Measurements from ENCODE around the gene NDNF.
A peak's percentile ranks its signal among the peaks of the same experiment; 100 is the strongest.

NDNF gene

GRCh38 chr4:121070696-121071639 is 1.4 kb downstream of the NDNF start:
- no peaks in the 10 kb centered on the region for H3K9me3 ChIP-seq (ENCODE audit: insufficient read depth, low read depth, low read length)
- peak overlapping the region; percentile 79 for H3K4me3 ChIP-seq (ENCODE audit: low read length)
- H3K4me1 ChIP-seq (ENCODE audit: insufficient read depth, low read length): peaks cover 10% of the 10 kb centered on the region
- H3K9ac ChIP-seq (ENCODE audit: low read depth, low read length): 0 out of 2 replicates have a peak overlapping the region, but pooled peaks have one; percentile 14
- WGBS: under 1% methylated on average over 64 of the region's 64 CpGs
- H3K36me3 ChIP-seq (ENCODE audit: insufficient read depth, low read length): no peaks in the 10 kb centered on the region
- no peak overlapping the region for H3K27ac ChIP-seq (ENCODE audit: low read depth, low read length)
- H3K27me3 ChIP-seq (ENCODE audit: insufficient read depth, low read length): peaks cover 63% of the 10 kb centered on the region

DNA sequence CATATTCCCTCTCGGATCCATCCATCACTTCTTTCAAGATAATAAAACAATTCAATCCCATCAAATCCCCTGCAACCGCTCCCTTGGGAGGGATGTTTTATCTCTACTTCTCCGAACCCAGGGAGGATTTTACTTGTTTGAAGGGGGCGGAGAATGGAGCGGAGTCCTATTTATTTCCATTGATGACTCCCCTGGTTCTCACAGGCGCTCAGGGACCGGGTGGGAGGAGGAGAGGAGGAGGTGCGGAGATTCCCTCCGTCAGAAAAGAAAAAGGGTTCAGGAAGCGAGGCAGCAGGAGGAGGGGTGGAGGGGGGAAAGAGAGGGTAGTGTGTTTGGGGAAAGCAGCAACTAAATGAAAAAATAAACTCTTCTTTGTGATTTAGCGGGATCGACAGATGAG is 2.1 kb downstream of the NDNF start:
- Histone ChIP-seq H3K4me3 (ENCODE audit: low read length) (peak overlapping the region; percentile 79), H3K27ac (ENCODE audit: low read depth, low read length) (no peak overlapping the region), H3K36me3 (ENCODE audit: insufficient read depth, low read length) (no peaks in the 10 kb centered on the region), H3K27me3 (ENCODE audit: insufficient read depth, low read length) (peaks cover 63% of the 10 kb centered on the region), H3K4me1 (ENCODE audit: insufficient read depth, low read length) (peaks cover 10% of the 10 kb centered on the region), H3K9me3 (ENCODE audit: insufficient read depth, low read depth, low read length) (no peaks in the 10 kb centered on the region), H3K9ac (ENCODE audit: low read depth, low read length) (no peak overlapping the region)
- 9% methylated on average over 9 of the region's 12 CpGs for WGBS

- H3K4me3 ChIP-seq (ENCODE audit: low read length): no peak overlapping the region
- peaks cover 56% of the 10 kb centered on the region for H3K27me3 ChIP-seq (ENCODE audit: insufficient read depth, low read length)
- H3K9me3 ChIP-seq (ENCODE audit: insufficient read depth, low read depth, low read length): no peaks in the 10 kb centered on the region
- H3K9ac ChIP-seq (ENCODE audit: low read depth, low read length): no peak overlapping the region
- no CpG with 5 or more reads among the region's 1 CpG for WGBS
- H3K27ac ChIP-seq (ENCODE audit: low read depth, low read length): no peak overlapping the region
- H3K4me1 ChIP-seq (ENCODE audit: insufficient read depth, low read length): peaks cover 10% of the 10 kb centered on the region
- no peaks in the 10 kb centered on the region for H3K36me3 ChIP-seq (ENCODE audit: insufficient read depth, low read length)
Measured at GRCh38 chr4:121069430-121069829, 2.9 kb downstream of the NDNF start.

DNA sequence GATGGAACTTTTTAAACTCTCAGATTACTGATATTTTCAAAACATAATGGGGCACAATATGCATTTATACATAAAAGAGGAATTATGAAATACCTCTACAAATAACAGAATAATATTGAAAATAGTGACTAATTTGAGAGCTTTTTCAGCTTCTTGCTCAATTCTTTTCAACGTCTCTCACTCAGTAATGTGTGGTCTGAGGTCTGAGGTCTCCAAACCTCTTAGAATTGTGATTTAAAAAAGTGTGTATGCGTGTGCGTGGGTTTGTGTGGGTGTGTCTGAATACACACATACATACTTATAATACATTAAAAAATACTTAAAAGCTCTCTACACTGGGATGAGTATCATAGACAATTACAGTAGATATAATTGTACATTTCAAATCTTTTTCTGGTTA is 7.9 kb downstream of the NDNF start:
- Histone ChIP-seq H3K27me3 (ENCODE audit: insufficient read depth, low read length) (peaks cover 10% of the 10 kb centered on the region), H3K9me3 (ENCODE audit: insufficient read depth, low read depth, low read length) (no peaks in the 10 kb centered on the region), H3K9ac (ENCODE audit: low read depth, low read length) (no peak overlapping the region), H3K36me3 (ENCODE audit: insufficient read depth, low read length) (no peaks in the 10 kb centered on the region), H3K4me3 (ENCODE audit: low read length) (no peak overlapping the region), H3K27ac (ENCODE audit: low read depth, low read length) (no peak overlapping the region), H3K4me1 (ENCODE audit: insufficient read depth, low read length) (peaks cover 6% of the 10 kb centered on the region; the same call in 1 of the 2 replicates)
- 89% methylated on average over 1 of the region's 3 CpGs for WGBS

DNA sequence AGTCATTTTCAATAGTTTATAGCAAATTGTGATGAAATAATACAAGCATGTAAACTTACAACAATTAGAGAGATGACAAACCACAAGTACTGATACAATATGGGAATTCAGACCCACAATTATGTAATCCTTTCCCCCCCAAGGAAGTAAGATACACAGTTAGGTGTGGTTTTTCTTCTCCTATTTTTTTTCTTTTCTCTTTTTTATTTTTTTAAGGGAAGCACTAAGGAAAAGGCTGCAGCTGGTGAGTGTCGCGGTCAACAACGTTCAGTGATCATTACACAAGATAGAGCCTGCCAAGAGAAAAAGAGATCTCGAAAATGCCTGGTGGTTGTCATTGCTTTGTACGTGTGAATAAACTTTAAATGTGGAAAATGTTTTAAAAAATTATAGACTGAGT is 9.8 kb downstream of the NDNF start:
- no peaks in the 10 kb centered on the region for H3K36me3 ChIP-seq (ENCODE audit: insufficient read depth, low read length)
- 84% methylated on average over 5 of the region's 5 CpGs for WGBS

DNA sequence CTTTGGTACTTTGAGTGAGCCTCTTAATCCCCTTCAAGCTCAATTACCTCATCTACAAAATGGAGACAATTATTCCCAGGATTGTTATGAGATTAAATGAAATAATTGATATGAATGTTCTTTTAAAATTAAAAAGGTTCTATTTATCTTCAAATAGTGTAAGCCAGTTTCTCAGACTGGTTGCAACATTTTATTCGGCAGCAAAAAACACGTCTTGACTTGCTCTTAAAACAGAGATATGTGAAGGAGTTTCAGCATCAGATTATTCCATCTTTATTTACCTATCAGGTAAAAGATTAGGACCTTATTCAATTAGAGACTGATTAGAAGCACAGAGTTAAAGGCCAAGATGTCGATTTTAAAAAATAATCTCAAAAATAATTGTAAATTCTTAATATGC is 10.5 kb downstream of the NDNF start:
- Histone ChIP-seq H3K9me3 (ENCODE audit: insufficient read depth, low read depth, low read length) (no peaks in the 10 kb centered on the region), H3K9ac (ENCODE audit: low read depth, low read length) (no peak overlapping the region), H3K27ac (ENCODE audit: low read depth, low read length) (no peak overlapping the region), H3K4me1 (ENCODE audit: insufficient read depth, low read length) (peaks cover 9% of the 10 kb centered on the region; the same call in 1 of the 2 replicates), H3K36me3 (ENCODE audit: insufficient read depth, low read length) (no peaks in the 10 kb centered on the region), H3K4me3 (ENCODE audit: low read length) (no peak overlapping the region), H3K27me3 (ENCODE audit: insufficient read depth, low read length) (no peaks in the 10 kb centered on the region)
- 100% methylated on average over 2 of the region's 3 CpGs for WGBS

More for the DNA sequence above, 9.8 kb downstream of the NDNF start:
- no peaks in the 10 kb centered on the region for H3K27me3 ChIP-seq (ENCODE audit: insufficient read depth, low read length)
- peaks cover 9% of the 10 kb centered on the region; the same call in 1 of the 2 replicates for H3K4me1 ChIP-seq (ENCODE audit: insufficient read depth, low read length)
- H3K4me3 ChIP-seq (ENCODE audit: low read length): no peak overlapping the region
- H3K9me3 ChIP-seq (ENCODE audit: insufficient read depth, low read depth, low read length): no peaks in the 10 kb centered on the region
- no peak overlapping the region for H3K27ac ChIP-seq (ENCODE audit: low read depth, low read length)
- no peak overlapping the region for H3K9ac ChIP-seq (ENCODE audit: low read depth, low read length)

- Histone ChIP-seq H3K9me3 (ENCODE audit: insufficient read depth, low read depth, low read length) (no peaks in the 10 kb centered on the region), H3K4me3 (ENCODE audit: low read length) (no peak overlapping the region), H3K27me3 (ENCODE audit: insufficient read depth, low read length) (no peaks in the 10 kb centered on the region), H3K9ac (ENCODE audit: low read depth, low read length) (no peak overlapping the region), H3K36me3 (ENCODE audit: insufficient read depth, low read length) (no peaks in the 10 kb centered on the region), H3K27ac (ENCODE audit: low read depth, low read length) (no peak overlapping the region), H3K4me1 (ENCODE audit: insufficient read depth, low read length) (peaks cover 9% of the 10 kb centered on the region; the same call in 1 of the 2 replicates)
- 96% methylated on average over 12 of the region's 12 CpGs for WGBS
Measured at GRCh38 chr4:121061215-121061614, 11.1 kb downstream of the NDNF start.

DNA sequence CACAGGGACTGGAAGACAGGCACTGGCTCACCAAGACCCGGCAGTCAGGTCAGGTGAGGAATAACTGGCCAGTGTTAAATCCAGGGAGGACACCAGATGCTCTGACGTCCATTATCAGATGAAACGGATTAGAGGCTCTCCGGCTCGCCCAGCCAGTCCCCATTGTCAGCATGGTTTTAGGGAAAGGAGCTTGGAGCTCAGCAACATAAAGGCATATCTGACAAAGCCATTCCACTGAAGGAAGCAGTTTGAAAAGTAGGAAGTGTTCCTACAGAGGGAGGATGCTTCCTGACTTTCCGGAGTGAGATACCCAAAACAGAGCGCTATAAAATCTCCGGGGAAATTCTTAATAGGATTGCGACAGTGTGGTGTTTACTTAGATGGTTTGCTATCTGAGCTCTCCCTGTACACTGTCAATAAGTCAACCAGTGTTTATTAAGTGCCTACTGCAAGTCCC is 14.8 kb downstream of the NDNF start:
- WGBS: 84% methylated on average over 9 of the region's 9 CpGs
- Histone ChIP-seq H3K9me3 (ENCODE audit: insufficient read depth, low read depth, low read length) (no peaks in the 10 kb centered on the region), H3K4me3 (ENCODE audit: low read length) (no peak overlapping the region), H3K27ac (ENCODE audit: low read depth, low read length) (no peak overlapping the region), H3K36me3 (ENCODE audit: insufficient read depth, low read length) (no peaks in the 10 kb centered on the region), H3K27me3 (ENCODE audit: insufficient read depth, low read length) (no peaks in the 10 kb centered on the region), H3K9ac (ENCODE audit: low read depth, low read length) (no peak overlapping the region), H3K4me1 (ENCODE audit: insufficient read depth, low read length) (0 out of 2 replicates have a peak, but pooled peaks cover 9% of the 10 kb centered on the region)

DNA sequence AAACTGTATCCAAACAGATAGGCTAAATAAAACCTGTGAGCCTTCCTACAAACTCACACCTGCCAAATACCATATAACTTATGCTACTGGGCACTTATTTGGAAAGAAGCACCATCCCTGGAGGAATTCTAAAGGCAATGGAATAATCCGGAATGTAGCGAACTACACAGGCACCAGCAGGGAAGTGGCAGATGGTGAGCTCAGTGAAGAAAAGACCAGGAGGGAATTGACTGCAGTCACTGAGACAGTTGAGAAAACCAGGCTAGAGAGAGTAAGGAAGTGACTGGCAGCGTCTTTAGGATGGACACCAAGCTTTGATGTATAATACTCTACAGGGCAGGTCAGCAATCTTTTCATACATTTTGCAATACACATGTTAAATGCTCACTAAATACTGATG is 16.3 kb downstream of the NDNF start:
- H3K4me1 ChIP-seq (ENCODE audit: insufficient read depth, low read length): 0 out of 2 replicates have a peak, but pooled peaks cover 9% of the 10 kb centered on the region
- no peaks in the 10 kb centered on the region for H3K27me3 ChIP-seq (ENCODE audit: insufficient read depth, low read length)
- WGBS: 96% methylated on average over 3 of the region's 3 CpGs
- H3K4me3 ChIP-seq (ENCODE audit: low read length): no peak overlapping the region
- no peak overlapping the region for H3K27ac ChIP-seq (ENCODE audit: low read depth, low read length)
- no peaks in the 10 kb centered on the region for H3K36me3 ChIP-seq (ENCODE audit: insufficient read depth, low read length)
- H3K9me3 ChIP-seq (ENCODE audit: insufficient read depth, low read depth, low read length): no peaks in the 10 kb centered on the region
- H3K9ac ChIP-seq (ENCODE audit: low read depth, low read length): no peak overlapping the region

DNA sequence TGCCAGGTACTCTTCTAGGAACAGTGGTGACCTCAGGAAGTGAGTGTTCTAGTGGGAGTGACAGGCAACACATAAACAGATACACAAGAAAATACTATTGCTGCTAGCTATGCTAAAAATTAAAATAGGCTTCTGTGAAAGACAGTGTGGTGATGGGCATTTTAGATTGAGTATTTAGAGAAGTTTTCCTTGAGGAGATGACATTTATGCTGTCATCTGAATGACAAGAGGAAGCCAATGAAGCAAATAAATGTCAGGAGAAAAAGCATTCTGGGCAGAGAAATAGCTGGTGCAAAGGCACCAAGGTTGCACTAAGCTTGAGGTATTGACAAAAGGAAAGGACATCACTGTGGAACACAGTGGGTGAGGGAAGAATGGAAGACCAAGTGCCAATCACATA is 18.0 kb downstream of the NDNF start:
- no peaks in the 10 kb centered on the region for H3K36me3 ChIP-seq (ENCODE audit: insufficient read depth, low read length)
- no peaks in the 10 kb centered on the region for H3K27me3 ChIP-seq (ENCODE audit: insufficient read depth, low read length)
- H3K9me3 ChIP-seq (ENCODE audit: insufficient read depth, low read depth, low read length): no peaks in the 10 kb centered on the region
- H3K4me1 ChIP-seq (ENCODE audit: insufficient read depth, low read length): 0 out of 2 replicates have a peak, but pooled peaks cover 9% of the 10 kb centered on the region
- no peak overlapping the region for H3K9ac ChIP-seq (ENCODE audit: low read depth, low read length)
- no peak overlapping the region for H3K4me3 ChIP-seq (ENCODE audit: low read length)
- H3K27ac ChIP-seq (ENCODE audit: low read depth, low read length): no peak overlapping the region

GRCh38 chr4:121053601-121054143 is 18.7 kb downstream of the NDNF start:
- 97% methylated on average over 3 of the region's 3 CpGs for WGBS
- H3K36me3 ChIP-seq (ENCODE audit: insufficient read depth, low read length): no peaks in the 10 kb centered on the region
- H3K27me3 ChIP-seq (ENCODE audit: insufficient read depth, low read length): no peaks in the 10 kb centered on the region
- H3K9ac ChIP-seq (ENCODE audit: low read depth, low read length): no peak overlapping the region
- H3K27ac ChIP-seq (ENCODE audit: low read depth, low read length): no peak overlapping the region
- H3K9me3 ChIP-seq (ENCODE audit: insufficient read depth, low read depth, low read length): no peaks in the 10 kb centered on the region
- H3K4me3 ChIP-seq (ENCODE audit: low read length): no peak overlapping the region
- H3K4me1 ChIP-seq (ENCODE audit: insufficient read depth, low read length): 0 out of 2 replicates have a peak, but pooled peaks cover 9% of the 10 kb centered on the region
